SU-DHL-6 (cell line): ENCODE measurements around the gene GPATCH8.

Experiments used
- H2AFZ ChIP-seq: fragments of 200-600 bp; sonication (generic); 2 replicates; pipeline ENCODE4 v1.6.1; 2014; ENCODE audit warnings: low read depth, mild to moderate bottlenecking, moderate library complexity, mixed read lengths, antibody characterized with exemption, low read length; ENCODE audit not compliant: severe bottlenecking
- H3F3A ChIP-seq: fragments of 200-600 bp; shearing (Covaris generic); 2 replicates; pipeline ENCODE4 v1.6.0; 2016; ENCODE audit warnings: antibody characterized with exemption, mild to moderate bottlenecking; ENCODE audit not compliant: insufficient read depth
- H3K27ac ChIP-seq: fragments of 200-600 bp; sonication (generic); 2 replicates; pipeline ENCODE4 v1.5.1; 2016; ENCODE audit warnings: low read depth, mild to moderate bottlenecking, low read length, moderate library complexity, mixed read lengths
- H3K27me3 ChIP-seq: fragments of 200-600 bp; sonication (generic), shearing (Covaris generic); 2 replicates; pipeline ENCODE4 v1.6.0; 2014; ENCODE audit warnings: mild to moderate bottlenecking, low read length
- H3K36me3 ChIP-seq: fragments of 200-600 bp; sonication (generic); 2 replicates; pipeline ENCODE4 v1.6.1; 2014; ENCODE audit warnings: mild to moderate bottlenecking, low read length, mixed read lengths
- H3K4me2 ChIP-seq: fragments of 300-600, 200-600 bp; shearing (Covaris generic), sonication (generic); 2 replicates; pipeline ENCODE4 v1.6.0; 2014; ENCODE audit warnings: low read length, low read depth, mild to moderate bottlenecking; ENCODE audit not compliant: poor library complexity, severe bottlenecking
- H3K4me3 ChIP-seq: fragments of 200-600 bp; sonication (generic); 2 replicates; pipeline ENCODE4 v1.5.1; 2014; ENCODE audit warnings: antibody characterized with exemption, low read length, mild to moderate bottlenecking, mixed read lengths; ENCODE audit not compliant: insufficient read depth, poor library complexity, severe bottlenecking
- H3K79me2 ChIP-seq: fragments of 200-600 bp; sonication (generic); 2 replicates; pipeline ENCODE4 v1.6.1; 2014; ENCODE audit warnings: mild to moderate bottlenecking, low read length, moderate library complexity; ENCODE audit not compliant: insufficient read depth
- H3K9ac ChIP-seq: fragments of 200-600 bp; sonication (generic); 2 replicates; pipeline ENCODE4 v1.7.0; 2014; ENCODE audit warnings: mild to moderate bottlenecking, low read length
- H3K9me2 ChIP-seq: fragments of 200-600 bp; sonication (generic); replicated peaks from 2 replicates; pipeline ENCODE4 v1.6.1; 2014; ENCODE audit warnings: low read length; ENCODE audit not compliant: insufficient read depth
- H3K9me3 ChIP-seq: fragments of 200-600 bp; sonication (generic); 2 replicates; pipeline ENCODE4 v1.6.1; 2014; ENCODE audit warnings: low read length, mixed read lengths; ENCODE audit not compliant: insufficient read depth
- H4K20me1 ChIP-seq: fragments of 200-600 bp; sonication (generic); 2 replicates; pipeline ENCODE4 v1.6.1; 2014; ENCODE audit warnings: low read depth, mild to moderate bottlenecking, antibody characterized with exemption, low read length, moderate library complexity, mixed read lengths
- EZH2phosphoT487 ChIP-seq: fragments of 200-600 bp; sonication (generic), shearing (Covaris generic); conservative IDR thresholded peaks from 2 replicates; pipeline ENCODE4 v1.6.1; 2018; ENCODE audit warnings: mild to moderate bottlenecking, antibody characterized with exemption, low read length, moderate library complexity, mixed read lengths
- TF ChIP-seq, protein P1 (sequence below): fragments of 200-600 bp; sonication (generic); IDR thresholded peaks from one replicate; pipeline ENCODE4 v1.5.1; 2017; ENCODE audit warnings: antibody characterized with exemption, mild to moderate bottlenecking, low read length, moderate library complexity; ENCODE audit not compliant: insufficient read depth, poor library complexity, severe bottlenecking

GPATCH8 gene

DNA sequence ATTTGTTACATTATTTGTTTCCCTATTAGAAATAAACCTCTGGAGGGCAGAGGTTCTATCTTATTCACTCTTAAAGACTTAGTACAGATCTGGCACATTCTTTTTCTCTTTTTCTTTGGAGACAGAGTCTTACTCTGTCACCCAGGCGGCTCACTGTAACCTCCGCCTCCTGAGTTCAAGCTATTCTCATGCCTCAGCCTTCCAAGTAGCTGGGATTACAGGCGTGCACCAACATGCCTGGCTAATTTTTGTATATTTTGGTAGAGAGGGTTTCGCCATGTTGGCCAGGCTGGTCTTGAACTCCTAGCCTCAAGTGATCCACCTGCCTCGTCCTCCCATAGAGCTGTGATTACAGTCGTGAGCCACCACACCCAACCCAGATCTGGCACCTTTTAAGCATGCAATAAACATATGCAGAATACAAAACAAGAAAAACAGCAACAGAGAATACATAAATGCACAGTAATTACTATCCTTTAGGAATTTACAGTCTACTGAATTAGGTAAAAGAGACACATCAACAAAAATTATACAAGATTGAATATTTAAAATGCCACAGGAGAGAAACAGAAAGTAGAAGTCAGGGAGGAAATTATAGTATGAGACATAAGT is 52.1 kb downstream of the GPATCH8 start:
- no peaks in the 10 kb centered on the region for H3K9me3 ChIP-seq
- no peaks in the 10 kb centered on the region for H4K20me1 ChIP-seq
- H3K36me3 ChIP-seq: no peaks in the 10 kb centered on the region
- H3K4me2 ChIP-seq: no peak overlapping the region
- H3K9ac ChIP-seq: no peak overlapping the region
- no peaks in the 10 kb centered on the region for H3K27me3 ChIP-seq
- H3K4me3 ChIP-seq: no peak overlapping the region
- no peak for TF ChIP-seq EZH2phosphoT487
- TF ChIP-seq, protein P1, sequence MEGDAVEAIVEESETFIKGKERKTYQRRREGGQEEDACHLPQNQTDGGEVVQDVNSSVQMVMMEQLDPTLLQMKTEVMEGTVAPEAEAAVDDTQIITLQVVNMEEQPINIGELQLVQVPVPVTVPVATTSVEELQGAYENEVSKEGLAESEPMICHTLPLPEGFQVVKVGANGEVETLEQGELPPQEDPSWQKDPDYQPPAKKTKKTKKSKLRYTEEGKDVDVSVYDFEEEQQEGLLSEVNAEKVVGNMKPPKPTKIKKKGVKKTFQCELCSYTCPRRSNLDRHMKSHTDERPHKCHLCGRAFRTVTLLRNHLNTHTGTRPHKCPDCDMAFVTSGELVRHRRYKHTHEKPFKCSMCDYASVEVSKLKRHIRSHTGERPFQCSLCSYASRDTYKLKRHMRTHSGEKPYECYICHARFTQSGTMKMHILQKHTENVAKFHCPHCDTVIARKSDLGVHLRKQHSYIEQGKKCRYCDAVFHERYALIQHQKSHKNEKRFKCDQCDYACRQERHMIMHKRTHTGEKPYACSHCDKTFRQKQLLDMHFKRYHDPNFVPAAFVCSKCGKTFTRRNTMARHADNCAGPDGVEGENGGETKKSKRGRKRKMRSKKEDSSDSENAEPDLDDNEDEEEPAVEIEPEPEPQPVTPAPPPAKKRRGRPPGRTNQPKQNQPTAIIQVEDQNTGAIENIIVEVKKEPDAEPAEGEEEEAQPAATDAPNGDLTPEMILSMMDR: no peak
- peaks cover 3% of the 10 kb centered on the region; the same call in 1 of the 2 replicates for H3K79me2 ChIP-seq
- H3F3A ChIP-seq: peaks cover 4% of the 10 kb centered on the region; the same call in 1 of the 2 replicates
- H2AFZ ChIP-seq: no peak overlapping the region
- H3K27ac ChIP-seq: no peak overlapping the region
- no peaks in the 10 kb centered on the region for H3K9me2 ChIP-seq

DNA sequence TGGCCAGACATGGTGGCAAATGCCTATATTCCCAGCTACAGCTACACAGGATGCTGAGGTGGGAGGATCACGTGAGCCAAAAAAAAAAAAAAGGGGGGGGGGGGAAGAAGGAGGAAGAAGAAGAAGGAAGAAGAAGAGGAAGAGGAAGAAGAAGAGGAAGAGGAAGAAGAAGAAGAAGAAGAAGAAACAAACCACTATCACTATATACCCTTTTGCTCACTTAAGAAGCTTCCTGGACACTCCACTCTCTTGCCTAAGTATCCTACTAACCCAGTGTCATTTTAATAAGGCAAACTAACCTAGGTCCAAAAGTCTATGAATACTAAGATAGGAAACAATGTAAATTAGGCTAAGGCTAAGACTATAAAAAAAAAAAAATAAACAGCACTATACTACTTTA is 54.8 kb downstream of the GPATCH8 start:
- Histone ChIP-seq H3K27ac (peak overlapping the region; percentile 49; the same call in 1 of the 2 replicates), H3K4me2 (peak overlapping the region; percentile 35), H3K9ac (no peak overlapping the region), H3K36me3 (no peaks in the 10 kb centered on the region), H3K9me2 (no peaks in the 10 kb centered on the region), H2AFZ (no peak overlapping the region), H3K4me3 (no peak overlapping the region), H3K79me2 (peaks cover 20% of the 10 kb centered on the region), H3K27me3 (no peaks in the 10 kb centered on the region), H3F3A (peaks cover 4% of the 10 kb centered on the region; the same call in 1 of the 2 replicates), H3K9me3 (no peaks in the 10 kb centered on the region), H4K20me1 (no peaks in the 10 kb centered on the region)
- TF ChIP-seq, protein P1: no peak
- TF ChIP-seq EZH2phosphoT487: no peak

DNA sequence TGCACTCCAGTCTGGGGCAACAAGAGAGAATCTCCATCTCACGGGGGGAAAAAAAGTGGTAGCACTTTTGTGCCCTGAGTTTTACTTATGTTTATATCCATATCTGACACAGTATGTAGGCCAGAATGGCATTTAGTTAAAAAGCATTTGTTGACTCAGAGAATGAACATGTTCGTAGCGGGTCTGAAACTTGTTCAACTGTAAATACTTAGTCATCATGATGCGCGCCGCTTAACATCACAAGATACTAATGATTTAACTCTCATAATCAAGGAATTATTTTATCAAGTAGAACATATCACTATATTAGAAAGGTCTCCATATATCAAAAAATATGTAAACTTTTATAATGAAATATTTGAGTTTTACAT is 58.5 kb downstream of the GPATCH8 start:
- Histone ChIP-seq H3K4me3 (no peak overlapping the region), H3K79me2 (peaks cover 24% of the 10 kb centered on the region), H3K36me3 (peaks cover 2% of the 10 kb centered on the region; the same call in 1 of the 2 replicates), H3K9ac (no peak overlapping the region), H3K4me2 (no peak overlapping the region), H3K9me2 (no peaks in the 10 kb centered on the region), H3F3A (no peaks in the 10 kb centered on the region; the same call in 1 of the 2 replicates), H3K27me3 (no peaks in the 10 kb centered on the region), H3K27ac (no peak overlapping the region), H4K20me1 (no peaks in the 10 kb centered on the region), H3K9me3 (no peaks in the 10 kb centered on the region), H2AFZ (no peak overlapping the region)
- no peak for TF ChIP-seq EZH2phosphoT487
- TF ChIP-seq, protein P1: no peak
